Left lung (tissue), 14 donors: ENCODE measurements around the gene VPS4A. TPM values are rescaled to one million over a fixed set of nuclear protein-coding genes. Genes with fewer than 3 reads are reported as not detected.

Experiments
- ATAC-seq: fragments of 200-7000 bp; cut with Tn5 transposase; one replicate; pipeline ENCODE4 v1.9.1; 2020; ENCODE audit warnings: moderate library complexity
- DNase-seq, 4 donors: peaks; one replicate each; pipeline ENCODE4 v3.0.0-alpha.2; 2013 to 2020
- H3K27ac ChIP-seq, 2 donors: fragments of 200-600 bp; sonication (generic) in 1 of 2; one replicate each; pipeline versions ENCODE4 v1.5.0 to v1.8.0; 2020 to 2021
- H3K27me3 ChIP-seq, 2 donors: fragments of 200-600 bp; sonication (generic) in 1 of 2; one replicate each; pipeline versions ENCODE4 v1.5.0 to v1.8.0; 2020 to 2021
- H3K36me3 ChIP-seq, 2 donors: fragments of 200-600 bp; sonication (generic) in 1 of 2; one replicate each; pipeline versions ENCODE4 v1.5.0 to v1.8.0; 2020 to 2021
- H3K4me1 ChIP-seq, 2 donors: fragments of 200-600 bp; one replicate each; pipeline ENCODE4 v1.8.0; 2021
- H3K4me3 ChIP-seq, 2 donors: fragments of 200-600 bp; sonication (generic) in 1 of 2; one replicate each; pipeline versions ENCODE4 v1.5.0 to v1.8.0; 2020 to 2021; ENCODE audit warnings: mild to moderate bottlenecking in 1 of 2
- H3K9me3 ChIP-seq, 2 donors: fragments of 200-600 bp; sonication (generic) in 1 of 2; one replicate each; pipeline versions ENCODE4 v1.5.0 to v1.8.0; 2020 to 2021
- intact Hi-C, 2 donors: fragments of 100-400 bp; cut with DNase I; formaldehyde crosslinking; loops; one replicate each; pipeline versions ENCODE4 v1.11.2 to v1.14.2; 2022
- long read RNA-seq, 12 donors: library from polyadenylated mRNA in 2 of 12; unstranded in 2 of 12; transcript quantifications; one replicate each; pipeline ENCODE4 v2.0.0 and lab custom pipeline, GENCODE V29; 2019 to 2026
- polyA plus RNA-seq, 6 donors: library from polyadenylated mRNA; unstranded; fragments of 120-200 nt; gene quantifications; one replicate each; pipeline ENCODE4 v1.2.1, GENCODE V29; 2013; ENCODE audit not compliant: insufficient read length in 6 of 6
- total RNA-seq, 2 donors: library from RNA; stranded (reverse); fragmentation: NEBNext Ultra II Directional; extraction: Animal tissue kit (Norgen Biotek cat#: 25700); gene quantifications; one replicate each; pipeline ENCODE4 v1.2.1, GENCODE V29; 2021
- TF ChIP-seq, protein P1 (sequence below), 2 donors: fragments of 200-600 bp; sonication (generic) in 1 of 2; IDR thresholded peaks; one replicate each; pipeline versions ENCODE4 v1.5.0 to v1.8.0; 2021; ENCODE audit warnings: antibody characterized with exemption in 2 of 2
- donor health status: DM: no; HTN: yes; CAD: no.
- donor health status: DM: no; HTN: no; CAD: no.

VPS4A gene
- 10 to 100 TPM; 20.6 to 25.9 TPM for total RNA-seq
- 10 to 100 TPM; 40.5 to 54.9 (median 48.9) TPM for polyA plus RNA-seq
- long read RNA-seq, donor 1, full-length matches to known transcripts = 17 of 106 reads
- long read RNA-seq, donor 1, partial matches to known transcripts = 70 of 106 reads
- long read RNA-seq, donor 1, other reads (novel, unspliced or antisense) = 19 of 106 reads
- long read RNA-seq, donor 2, full-length matches to known transcripts = 15 of 79 reads
- long read RNA-seq, donor 2, partial matches to known transcripts = 64 of 79 reads
- long read RNA-seq, donor 2, other reads (novel, unspliced or antisense) = 0 of 79 reads
- long read RNA-seq, donor 3, full-length matches to known transcripts = 22 of 33 reads
- long read RNA-seq, donor 3, partial matches to known transcripts = 11 of 33 reads
- long read RNA-seq, donor 3, other reads (novel, unspliced or antisense) = 0 of 33 reads
- long read RNA-seq, donor 4, full-length matches to known transcripts = 43 of 50 reads
- long read RNA-seq, donor 4, partial matches to known transcripts = 3 of 50 reads
- long read RNA-seq, donor 4, other reads (novel, unspliced or antisense) = 4 of 50 reads
- long read RNA-seq, donor 5, full-length matches to known transcripts = 18 of 73 reads
- long read RNA-seq, donor 5, partial matches to known transcripts = 55 of 73 reads
- long read RNA-seq, donor 5, other reads (novel, unspliced or antisense) = 0 of 73 reads
- long read RNA-seq, donor 6, full-length matches to known transcripts = 11 of 11 reads
- long read RNA-seq, donor 6, partial matches to known transcripts = 0 of 11 reads
- long read RNA-seq, donor 6, other reads (novel, unspliced or antisense) = 0 of 11 reads
- long read RNA-seq, donor 7, full-length matches to known transcripts = 13 of 22 reads
- long read RNA-seq, donor 7, partial matches to known transcripts = 9 of 22 reads
- long read RNA-seq, donor 7, other reads (novel, unspliced or antisense) = 0 of 22 reads
- long read RNA-seq, donor 8, full-length matches to known transcripts = 19 of 19 reads
- long read RNA-seq, donor 8, partial matches to known transcripts = 0 of 19 reads
- long read RNA-seq, donor 8, other reads (novel, unspliced or antisense) = 0 of 19 reads
- long read RNA-seq, donor 9 = 0 reads
- long read RNA-seq, donor 10, full-length matches to known transcripts = 69 of 73 reads
- long read RNA-seq, donor 10, partial matches to known transcripts = 1 of 73 reads
- long read RNA-seq, donor 10, other reads (novel, unspliced or antisense) = 3 of 73 reads
- long read RNA-seq, donor 11 = 0 reads
- long read RNA-seq, donor 12, full-length matches to known transcripts = 10 of 10 reads
- long read RNA-seq, donor 12, partial matches to known transcripts = 0 of 10 reads
- long read RNA-seq, donor 12, other reads (novel, unspliced or antisense) = 0 of 10 reads

GRCh38 chr16:69310653-69311532, at the start of gene VPS4A:
Gene VPS4A (plus strand): TSS chr16:69311350. CDS start chr16:69311512, 162 bp downstream.
- peaks cover 0 to 26% of the 10 kb centered on the region in 2 donors for H3K4me1 ChIP-seq
- peak; percentile 91 to 100 (median 98) for DNase-seq
- ATAC-seq = peak; percentile 99
- intact Hi-C loops = no loop called here
- peaks cover 0 to 18% of the 10 kb centered on the region in 2 donors for H3K36me3 ChIP-seq
- peak within 1 kb of the TSS; percentile 86 to 90 for H3K4me3 ChIP-seq
- no peaks in the 10 kb centered on the region for H3K9me3 ChIP-seq
- H3K27ac ChIP-seq = peak within 1 kb of the TSS; percentile 80 to 90
- no peaks in the 10 kb centered on the region for H3K27me3 ChIP-seq
- TF ChIP-seq, protein P1, sequence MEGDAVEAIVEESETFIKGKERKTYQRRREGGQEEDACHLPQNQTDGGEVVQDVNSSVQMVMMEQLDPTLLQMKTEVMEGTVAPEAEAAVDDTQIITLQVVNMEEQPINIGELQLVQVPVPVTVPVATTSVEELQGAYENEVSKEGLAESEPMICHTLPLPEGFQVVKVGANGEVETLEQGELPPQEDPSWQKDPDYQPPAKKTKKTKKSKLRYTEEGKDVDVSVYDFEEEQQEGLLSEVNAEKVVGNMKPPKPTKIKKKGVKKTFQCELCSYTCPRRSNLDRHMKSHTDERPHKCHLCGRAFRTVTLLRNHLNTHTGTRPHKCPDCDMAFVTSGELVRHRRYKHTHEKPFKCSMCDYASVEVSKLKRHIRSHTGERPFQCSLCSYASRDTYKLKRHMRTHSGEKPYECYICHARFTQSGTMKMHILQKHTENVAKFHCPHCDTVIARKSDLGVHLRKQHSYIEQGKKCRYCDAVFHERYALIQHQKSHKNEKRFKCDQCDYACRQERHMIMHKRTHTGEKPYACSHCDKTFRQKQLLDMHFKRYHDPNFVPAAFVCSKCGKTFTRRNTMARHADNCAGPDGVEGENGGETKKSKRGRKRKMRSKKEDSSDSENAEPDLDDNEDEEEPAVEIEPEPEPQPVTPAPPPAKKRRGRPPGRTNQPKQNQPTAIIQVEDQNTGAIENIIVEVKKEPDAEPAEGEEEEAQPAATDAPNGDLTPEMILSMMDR (IDR thresholded peaks at IDR 0.05) = peak; percentile 84 to 98

GRCh38 chr16:69266334-69267063, 44.7 kb upstream of the VPS4A start:
- intact Hi-C loops = no loop called here
- Histone ChIP-seq H3K27ac (no peak overlapping the region), H3K9me3 (no peaks in the 10 kb centered on the region), H3K36me3 (peaks cover 0 to 36% of the 10 kb centered on the region in 2 donors), H3K27me3 (no peaks in the 10 kb centered on the region), H3K4me1 (peaks cover 0 to 3% of the 10 kb centered on the region in 2 donors), H3K4me3 (no peak overlapping the region)
- TF ChIP-seq, protein P1 (IDR thresholded peaks at IDR 0.05) = no peak
- DNase-seq (no peak), ATAC-seq (no peak)

GRCh38 chr16:69267633-69268032, 43.5 kb upstream of the VPS4A start:
- Histone ChIP-seq H3K27me3 (no peaks in the 10 kb centered on the region), H3K4me3 (no peak overlapping the region), H3K36me3 (peaks cover 0 to 45% of the 10 kb centered on the region in 2 donors), H3K9me3 (no peaks in the 10 kb centered on the region), H3K27ac (no peak overlapping the region), H3K4me1 (peaks cover 0 to 3% of the 10 kb centered on the region in 2 donors)
- no peak for DNase-seq
- ATAC-seq = no peak
- intact Hi-C loops = no loop called here
- TF ChIP-seq, protein P1 (IDR thresholded peaks at IDR 0.05) = no peak

DNA sequence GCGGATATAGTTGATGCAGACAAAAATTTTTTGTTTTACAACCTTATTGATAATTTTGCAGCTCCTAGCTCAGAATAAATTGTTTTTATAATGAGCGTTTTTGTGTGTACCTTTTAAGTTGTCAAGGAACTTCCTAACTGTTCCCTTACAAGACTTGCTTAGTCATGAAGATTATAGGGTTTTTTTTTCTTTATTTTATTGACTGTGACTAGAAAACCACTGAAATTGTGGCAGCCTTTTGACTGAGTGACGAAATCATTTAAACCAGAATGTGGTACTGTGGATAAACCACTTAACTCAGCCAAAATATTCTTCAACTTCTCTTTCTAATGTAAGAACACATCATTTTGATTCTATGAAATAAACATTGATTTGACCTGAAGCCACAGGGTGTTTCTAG, 40.8 kb upstream of the VPS4A start:
- ATAC-seq (no peak), DNase-seq (no peak)
- no peaks in the 10 kb centered on the region for H3K9me3 ChIP-seq
- no peaks in the 10 kb centered on the region for H3K27me3 ChIP-seq
- H3K27ac ChIP-seq = no peak overlapping the region
- peaks cover 0 to 3% of the 10 kb centered on the region in 2 donors for H3K4me1 ChIP-seq
- peaks cover 0 to 32% of the 10 kb centered on the region in 2 donors for H3K36me3 ChIP-seq
- H3K4me3 ChIP-seq = no peak overlapping the region
- intact Hi-C loops = no loop called here
- TF ChIP-seq, protein P1 (IDR thresholded peaks at IDR 0.05) = no peak
